K562 (cell line): ENCODE data around the gene TTLL10.

Source experiments
- ELF1 ChIP-seq: fragments of 200-800 bp; sonication (Bioruptor generic); IDR thresholded peaks from 2 replicates; pipeline ENCODE4 v1.6.1; 2016; ENCODE audit warnings: missing genetic modification characterization, missing compliant biosample characterization
- POLR2AphosphoS5 ChIP-seq: IDR thresholded peaks from 2 replicates; pipeline ENCODE4 v1.6.1; 2011; ENCODE audit warnings: mild to moderate bottlenecking, low read depth, low read length, moderate library complexity; ENCODE audit not compliant: control insufficient read depth, insufficient read depth
- RFX5 ChIP-seq: IDR thresholded peaks from 2 replicates; pipeline ENCODE4 v1.6.1; 2011; ENCODE audit warnings: low read depth, mild to moderate bottlenecking, improper control_type of control experiment, low read length
- SP1 ChIP-seq: sonication (generic); formaldehyde crosslinking; IDR thresholded peaks from 2 replicates; pipeline ENCODE4 v1.8.1; 2022; ENCODE audit warnings: mild to moderate bottlenecking, missing genetic modification reagents
- SREBF2 ChIP-seq: sonication (generic); formaldehyde crosslinking; IDR thresholded peaks from 2 replicates; pipeline ENCODE4 v1.4.0; 2020; ENCODE audit warnings: mild to moderate bottlenecking, missing genetic modification reagents
- YY1 ChIP-seq, 3 experiments: IDR thresholded peaks; 2 replicates each; pipeline ENCODE4 v1.6.1; 2011; ENCODE audit warnings: low read length in 2 of 3, mild to moderate bottlenecking in 2 of 3, moderate library complexity in 2 of 3, borderline replicate concordance in 1 of 3, control low read depth in 1 of 3, low read depth in 1 of 3; ENCODE audit not compliant: insufficient read depth in 3 of 3, insufficient replicate concordance in 2 of 3, control insufficient read depth in 1 of 3, insufficient read length in 1 of 3; ENCODE audit errors: extremely low read depth in 1 of 3
- TF ChIP-seq, protein P1 (sequence below): sonication (generic); formaldehyde crosslinking; IDR thresholded peaks from 2 replicates; pipeline ENCODE4 v1.8.1; 2023; ENCODE audit warnings: mild to moderate bottlenecking, missing genetic modification reagents
- TF ChIP-seq, protein P2 (sequence below): fragments of 200-800 bp; sonication (Bioruptor generic); IDR thresholded peaks from 2 replicates; pipeline ENCODE4 v1.6.1; 2016; ENCODE audit warnings: missing genetic modification characterization, missing compliant biosample characterization

GRCh38 chr1:1215080-1215676 lies 41.5 kb downstream of the TTLL10 start:
- TF ChIP-seq YY1 (IDR thresholded peaks at IDR 0.05; ENCODE audit: borderline replicate concordance in 1 of 3, control insufficient read depth in 1 of 3, extremely low read depth in 1 of 3, insufficient read depth in 3 of 3, insufficient read length in 1 of 3, insufficient replicate concordance in 2 of 3, low read depth in 1 of 3, low read length in 2 of 3) (no peak), ELF1 (tag) (no peak), SP1 (no peak), RFX5 (no peak), SREBF2 (no peak), POLR2AphosphoS5 (no peak)
- TF ChIP-seq, protein P1, sequence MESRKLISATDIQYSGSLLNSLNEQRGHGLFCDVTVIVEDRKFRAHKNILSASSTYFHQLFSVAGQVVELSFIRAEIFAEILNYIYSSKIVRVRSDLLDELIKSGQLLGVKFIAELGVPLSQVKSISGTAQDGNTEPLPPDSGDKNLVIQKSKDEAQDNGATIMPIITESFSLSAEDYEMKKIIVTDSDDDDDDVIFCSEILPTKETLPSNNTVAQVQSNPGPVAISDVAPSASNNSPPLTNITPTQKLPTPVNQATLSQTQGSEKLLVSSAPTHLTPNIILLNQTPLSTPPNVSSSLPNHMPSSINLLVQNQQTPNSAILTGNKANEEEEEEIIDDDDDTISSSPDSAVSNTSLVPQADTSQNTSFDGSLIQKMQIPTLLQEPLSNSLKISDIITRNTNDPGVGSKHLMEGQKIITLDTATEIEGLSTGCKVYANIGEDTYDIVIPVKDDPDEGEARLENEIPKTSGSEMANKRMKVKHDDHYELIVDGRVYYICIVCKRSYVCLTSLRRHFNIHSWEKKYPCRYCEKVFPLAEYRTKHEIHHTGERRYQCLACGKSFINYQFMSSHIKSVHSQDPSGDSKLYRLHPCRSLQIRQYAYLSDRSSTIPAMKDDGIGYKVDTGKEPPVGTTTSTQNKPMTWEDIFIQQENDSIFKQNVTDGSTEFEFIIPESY (CRISPR knock-in tag) = no peak
- TF ChIP-seq, protein P2, sequence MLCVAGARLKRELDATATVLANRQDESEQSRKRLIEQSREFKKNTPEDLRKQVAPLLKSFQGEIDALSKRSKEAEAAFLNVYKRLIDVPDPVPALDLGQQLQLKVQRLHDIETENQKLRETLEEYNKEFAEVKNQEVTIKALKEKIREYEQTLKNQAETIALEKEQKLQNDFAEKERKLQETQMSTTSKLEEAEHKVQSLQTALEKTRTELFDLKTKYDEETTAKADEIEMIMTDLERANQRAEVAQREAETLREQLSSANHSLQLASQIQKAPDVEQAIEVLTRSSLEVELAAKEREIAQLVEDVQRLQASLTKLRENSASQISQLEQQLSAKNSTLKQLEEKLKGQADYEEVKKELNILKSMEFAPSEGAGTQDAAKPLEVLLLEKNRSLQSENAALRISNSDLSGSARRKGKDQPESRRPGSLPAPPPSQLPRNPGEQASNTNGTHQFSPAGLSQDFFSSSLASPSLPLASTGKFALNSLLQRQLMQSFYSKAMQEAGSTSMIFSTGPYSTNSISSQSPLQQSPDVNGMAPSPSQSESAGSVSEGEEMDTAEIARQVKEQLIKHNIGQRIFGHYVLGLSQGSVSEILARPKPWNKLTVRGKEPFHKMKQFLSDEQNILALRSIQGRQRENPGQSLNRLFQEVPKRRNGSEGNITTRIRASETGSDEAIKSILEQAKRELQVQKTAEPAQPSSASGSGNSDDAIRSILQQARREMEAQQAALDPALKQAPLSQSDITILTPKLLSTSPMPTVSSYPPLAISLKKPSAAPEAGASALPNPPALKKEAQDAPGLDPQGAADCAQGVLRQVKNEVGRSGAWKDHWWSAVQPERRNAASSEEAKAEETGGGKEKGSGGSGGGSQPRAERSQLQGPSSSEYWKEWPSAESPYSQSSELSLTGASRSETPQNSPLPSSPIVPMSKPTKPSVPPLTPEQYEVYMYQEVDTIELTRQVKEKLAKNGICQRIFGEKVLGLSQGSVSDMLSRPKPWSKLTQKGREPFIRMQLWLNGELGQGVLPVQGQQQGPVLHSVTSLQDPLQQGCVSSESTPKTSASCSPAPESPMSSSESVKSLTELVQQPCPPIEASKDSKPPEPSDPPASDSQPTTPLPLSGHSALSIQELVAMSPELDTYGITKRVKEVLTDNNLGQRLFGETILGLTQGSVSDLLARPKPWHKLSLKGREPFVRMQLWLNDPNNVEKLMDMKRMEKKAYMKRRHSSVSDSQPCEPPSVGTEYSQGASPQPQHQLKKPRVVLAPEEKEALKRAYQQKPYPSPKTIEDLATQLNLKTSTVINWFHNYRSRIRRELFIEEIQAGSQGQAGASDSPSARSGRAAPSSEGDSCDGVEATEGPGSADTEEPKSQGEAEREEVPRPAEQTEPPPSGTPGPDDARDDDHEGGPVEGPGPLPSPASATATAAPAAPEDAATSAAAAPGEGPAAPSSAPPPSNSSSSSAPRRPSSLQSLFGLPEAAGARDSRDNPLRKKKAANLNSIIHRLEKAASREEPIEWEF = no peak
